ENCODE measurements around the gene LRP11.
"Not testable (repeated sequence)": the region's sequence is repeated elsewhere in the genome, so short reads cannot be mapped to it uniquely, and the experiment has no call there.

The LRP11 gene

DNA sequence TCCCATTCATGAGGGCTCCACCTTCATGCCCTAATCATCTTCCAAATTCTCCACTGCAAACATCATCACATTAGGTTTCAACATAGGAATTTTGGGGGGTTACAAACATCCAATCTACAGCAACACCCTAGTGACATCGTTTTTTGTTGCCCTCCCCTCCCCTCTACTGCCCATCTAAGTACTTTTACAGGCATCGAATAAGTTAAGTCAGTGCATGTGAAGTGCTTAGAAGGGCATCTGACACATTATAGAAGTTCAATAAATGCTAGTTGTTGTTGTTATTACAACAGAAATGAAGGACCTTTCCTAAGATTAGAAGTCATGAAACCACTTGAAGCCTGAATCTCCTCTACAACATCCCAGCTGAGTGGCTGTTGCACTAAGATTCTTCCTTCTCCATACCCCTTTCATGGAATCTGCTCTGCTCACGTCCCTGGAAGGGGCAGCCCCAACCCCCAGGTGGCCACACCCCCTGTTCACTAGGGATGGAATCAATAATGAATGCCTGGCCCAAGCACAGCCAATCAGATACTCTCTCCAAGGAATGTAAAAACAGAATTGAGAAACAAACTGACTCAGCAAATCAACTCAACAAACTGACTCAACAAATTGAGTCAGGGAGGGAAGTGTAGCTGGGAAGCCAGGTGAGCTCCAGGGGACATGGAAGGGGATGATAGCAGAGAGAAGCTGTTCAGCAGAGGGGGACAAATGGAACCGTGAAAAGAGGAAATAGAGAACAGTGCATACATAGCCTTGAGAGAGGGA, 3.9 kb upstream of the LRP11 start:
- DNase-seq: no peak

DNA sequence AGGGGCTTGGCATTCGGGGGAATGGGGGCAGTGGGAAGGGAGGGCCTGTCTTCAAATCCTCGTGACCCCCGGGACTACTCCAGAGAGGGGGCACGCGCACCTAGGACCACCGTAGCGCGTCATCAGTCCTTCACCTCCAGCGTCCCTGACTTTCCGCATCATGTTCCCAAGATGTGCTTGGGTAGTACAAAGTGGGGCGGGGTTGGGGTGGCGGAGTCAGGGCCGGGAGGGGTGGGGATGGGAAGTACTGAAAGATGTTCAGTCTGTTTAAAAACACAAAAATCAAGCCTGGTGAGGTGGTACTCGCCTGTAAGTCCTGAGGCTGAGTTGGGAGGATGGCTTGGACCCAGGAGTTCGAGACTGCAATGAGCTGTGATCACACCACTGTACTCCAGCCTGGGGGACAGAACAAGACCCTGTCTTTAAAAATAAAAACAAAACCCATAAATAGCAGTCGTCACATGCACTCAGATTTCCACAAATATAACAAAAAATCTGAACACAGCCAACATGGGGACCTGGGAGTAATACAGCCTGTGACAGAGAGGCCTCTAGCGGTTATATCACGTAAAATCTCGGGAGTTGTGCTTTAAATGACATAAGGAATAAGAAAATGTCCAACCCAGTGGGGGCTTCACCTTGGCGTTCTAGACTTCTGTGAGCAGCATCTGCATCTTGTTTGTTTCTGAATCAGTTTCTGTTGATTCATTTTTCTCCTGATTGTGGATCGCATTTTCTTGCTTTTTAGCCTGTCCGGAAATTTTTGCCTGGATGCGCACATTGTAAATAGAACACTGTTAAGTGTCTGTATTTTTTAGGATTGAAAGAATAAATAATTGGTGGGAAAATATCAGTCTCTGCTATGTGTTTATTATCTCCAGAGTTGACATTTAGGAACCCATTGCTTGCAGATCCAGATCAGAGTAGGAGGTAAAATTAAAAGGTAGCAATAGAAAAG, 698 bp upstream of the LRP11 start:
- DNase-seq: no peak

DNA sequence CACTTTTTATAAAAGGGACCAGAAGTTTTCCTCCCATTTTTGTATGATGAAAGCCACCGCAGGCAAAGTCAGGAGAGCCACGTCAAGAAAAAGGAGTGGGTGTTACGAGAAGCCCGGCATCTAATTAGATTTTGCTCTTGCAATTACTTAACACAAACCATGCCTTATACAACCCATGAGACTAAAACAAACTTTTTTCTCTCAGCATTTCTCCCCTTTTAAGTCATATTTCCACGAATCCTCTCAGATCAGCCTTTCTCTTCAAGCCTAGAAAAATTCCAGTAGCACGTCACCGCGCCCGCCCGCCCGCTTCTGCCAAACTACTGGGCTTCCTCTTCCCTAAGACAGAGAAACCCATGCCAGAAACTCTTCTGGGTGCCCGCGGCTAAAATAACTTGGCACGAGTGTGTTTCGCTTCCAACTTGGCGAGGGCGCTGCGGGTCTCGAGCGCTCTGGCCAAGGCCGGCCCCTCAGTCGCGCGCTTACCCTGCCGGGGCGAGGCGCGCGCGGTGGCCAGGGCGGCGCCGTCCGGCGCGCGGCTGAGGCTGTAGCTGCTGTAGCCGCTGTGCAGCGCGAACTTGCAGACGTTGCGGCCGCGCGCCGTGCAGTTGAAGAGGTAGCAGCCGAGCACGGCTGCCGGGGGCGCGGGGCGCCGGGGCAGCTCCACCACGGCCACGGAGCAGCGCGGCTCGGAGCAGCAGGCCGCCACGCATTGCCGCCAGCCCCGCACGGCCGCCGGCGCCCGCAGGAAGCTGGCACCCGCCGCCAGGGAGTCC, 1.0 kb downstream of the LRP11 start:
- no peak for DNase-seq

DNA sequence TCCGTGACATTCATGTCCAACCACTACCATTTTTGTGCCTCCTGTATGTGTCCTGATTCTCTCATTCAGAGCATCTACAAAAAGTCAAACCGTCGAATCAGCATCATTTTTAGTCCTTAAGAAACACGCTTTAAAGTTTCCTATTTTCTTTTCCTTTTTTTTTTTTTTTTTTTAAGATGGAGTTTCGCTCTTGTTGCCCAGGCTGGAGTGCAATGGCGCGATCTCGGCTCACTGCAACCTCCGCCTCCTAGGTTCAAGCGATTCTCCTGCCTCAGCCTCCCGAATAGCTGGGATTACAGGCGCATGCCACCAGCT, 1.8 kb downstream of the LRP11 start:
- not testable (repeated sequence) for DNase-seq

DNA sequence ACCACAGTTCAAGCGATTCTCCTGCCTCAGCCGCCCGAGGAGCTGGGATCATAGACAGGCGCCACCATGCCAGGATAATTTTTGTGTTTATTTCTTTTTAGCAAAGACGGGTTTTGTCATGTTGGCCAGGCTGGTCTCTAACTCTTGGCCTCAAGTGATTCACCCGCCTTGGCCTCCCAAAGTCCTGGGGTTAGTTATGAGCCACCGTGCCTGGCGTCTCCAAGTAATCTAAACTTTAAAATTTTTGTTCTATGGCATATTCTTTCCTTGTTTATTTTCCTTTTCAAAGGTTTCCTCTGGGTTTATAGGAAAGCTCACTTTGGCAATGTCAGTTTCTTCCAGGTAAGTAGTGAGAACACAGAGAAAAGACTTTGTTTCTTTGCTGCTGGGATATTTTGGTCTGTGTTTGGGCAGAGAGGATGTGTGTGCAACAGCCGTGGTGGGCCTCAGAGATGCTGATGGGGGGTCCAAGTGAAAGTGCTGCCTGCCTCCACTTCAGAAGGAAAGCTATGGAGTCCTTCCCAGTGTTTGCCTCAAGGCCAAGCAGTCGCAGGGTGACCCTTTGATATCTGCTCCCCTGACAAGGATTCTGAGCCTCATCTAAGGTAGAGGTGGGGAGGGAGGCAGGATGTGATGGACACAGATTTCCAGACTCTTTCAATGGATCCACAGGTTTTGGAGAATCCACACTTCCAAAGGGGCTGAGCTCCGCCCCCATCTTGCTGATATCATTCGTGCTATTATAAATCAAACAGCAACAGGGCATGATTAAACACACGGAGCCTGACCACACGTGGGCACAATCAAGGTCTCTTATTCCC, 2.3 kb downstream of the LRP11 start:
- DNase-seq: no peak

DNA sequence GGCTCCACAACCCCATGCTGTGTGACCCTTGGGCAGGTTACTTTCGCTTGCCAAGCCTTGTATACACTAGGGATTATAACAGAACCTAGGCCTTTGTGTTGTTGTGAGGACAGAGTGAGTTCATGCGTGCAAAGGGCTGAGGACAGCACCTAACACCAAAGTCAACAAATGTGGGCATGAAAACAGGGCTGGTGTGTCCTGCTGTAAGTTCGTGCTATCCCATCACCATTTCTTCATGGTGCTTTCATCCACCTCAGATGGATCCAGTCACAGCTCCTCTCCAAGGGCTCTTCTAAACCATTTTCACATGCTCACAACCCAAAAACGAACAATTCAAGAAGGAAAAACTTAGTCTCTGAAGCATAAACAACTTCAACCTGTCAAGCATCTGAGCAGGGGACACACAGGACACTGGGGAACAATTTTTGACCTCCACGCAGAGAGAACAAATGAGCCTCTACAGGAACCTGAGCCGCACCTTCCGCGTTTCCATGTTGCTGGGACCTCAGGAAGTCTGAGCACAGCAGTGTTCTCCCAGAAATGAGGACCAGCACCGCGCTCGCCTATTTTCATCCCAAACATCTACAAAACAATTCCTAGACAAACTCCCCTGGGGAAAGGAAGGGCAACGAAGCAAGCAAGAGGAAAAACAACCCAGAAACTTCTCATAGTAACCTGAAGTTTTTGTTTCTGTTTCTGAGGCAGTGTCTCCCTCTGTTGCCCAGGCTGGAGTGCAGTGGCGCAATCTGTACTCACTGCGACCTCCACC, 3.1 kb downstream of the LRP11 start:
- DNase-seq: no peak

DNA sequence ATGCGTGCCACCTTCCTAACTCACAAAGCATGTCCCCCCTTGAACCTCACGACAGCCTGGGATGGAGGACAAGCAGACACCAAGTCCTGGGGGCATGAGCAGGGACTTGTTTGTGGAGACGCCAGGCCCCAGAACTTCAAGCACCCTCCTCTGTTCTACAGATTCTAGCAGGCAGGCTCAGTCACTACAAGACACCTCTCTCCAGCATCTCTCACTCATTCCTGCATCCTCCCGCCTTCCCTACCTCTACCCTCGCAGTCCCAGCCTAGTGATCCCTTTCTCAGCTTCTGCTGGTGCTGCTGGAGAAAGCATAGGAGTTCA, 3.7 kb downstream of the LRP11 start:
- no peak for DNase-seq

DNA sequence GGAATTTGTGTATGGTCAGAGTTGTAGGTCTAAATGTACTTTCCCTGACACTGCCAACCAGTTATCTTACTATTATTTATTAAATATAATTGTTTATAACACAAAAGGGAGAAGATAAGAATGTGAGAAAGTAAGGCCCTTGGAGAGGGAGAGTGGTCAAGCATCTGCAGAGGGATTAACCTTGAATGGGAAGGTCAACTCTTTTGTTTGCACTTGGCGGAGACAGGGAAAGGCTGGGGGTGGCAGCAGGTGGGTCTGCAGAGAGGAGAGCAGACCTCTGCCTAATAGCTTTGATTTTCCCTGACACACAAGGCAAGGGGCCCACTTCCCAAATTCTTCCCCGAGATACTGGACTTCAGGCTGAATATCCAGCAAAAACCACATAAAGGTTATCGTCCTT, 4.2 kb downstream of the LRP11 start:
- DNase-seq: no peak

DNA sequence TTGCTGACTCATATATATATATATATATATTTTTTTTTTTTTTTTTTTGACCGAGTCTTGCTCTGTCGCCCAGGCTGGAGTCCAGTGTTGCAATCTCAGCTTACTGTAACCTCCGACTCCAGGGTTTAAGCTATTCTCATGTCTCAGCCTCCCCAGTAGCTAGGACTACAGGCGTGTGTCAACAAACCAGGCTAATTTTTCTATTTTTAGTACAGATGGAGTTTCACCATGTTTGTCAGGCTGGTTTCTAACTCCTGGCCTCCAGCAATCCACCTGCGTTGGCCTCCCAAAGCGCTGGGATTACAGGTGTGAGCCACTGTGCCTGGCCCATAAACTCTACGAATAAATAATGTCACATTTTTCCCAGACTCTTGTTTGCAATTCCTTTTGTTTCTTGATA, 4.8 kb downstream of the LRP11 start:
- DNase-seq: no peak

DNA sequence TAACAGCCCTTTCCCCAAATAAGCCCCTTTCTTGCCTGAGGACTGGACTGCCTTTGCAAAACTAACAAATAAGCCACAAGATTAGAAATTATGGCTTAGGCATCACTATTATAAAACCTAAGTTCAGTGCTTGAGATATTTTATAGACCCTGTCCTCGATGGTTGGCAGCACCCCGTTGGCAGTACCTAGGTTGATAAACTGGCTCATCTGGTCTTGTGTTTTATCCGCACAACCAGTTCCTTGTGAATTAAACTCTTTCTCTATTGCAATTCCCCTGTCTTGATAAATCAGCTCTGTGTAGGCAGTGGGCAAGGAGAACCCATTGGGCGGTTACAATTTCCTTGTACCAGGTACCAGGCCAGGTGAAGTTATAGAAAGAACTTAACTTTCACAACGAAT, 6.6 kb downstream of the LRP11 start:
- DNase-seq: no peak

DNA sequence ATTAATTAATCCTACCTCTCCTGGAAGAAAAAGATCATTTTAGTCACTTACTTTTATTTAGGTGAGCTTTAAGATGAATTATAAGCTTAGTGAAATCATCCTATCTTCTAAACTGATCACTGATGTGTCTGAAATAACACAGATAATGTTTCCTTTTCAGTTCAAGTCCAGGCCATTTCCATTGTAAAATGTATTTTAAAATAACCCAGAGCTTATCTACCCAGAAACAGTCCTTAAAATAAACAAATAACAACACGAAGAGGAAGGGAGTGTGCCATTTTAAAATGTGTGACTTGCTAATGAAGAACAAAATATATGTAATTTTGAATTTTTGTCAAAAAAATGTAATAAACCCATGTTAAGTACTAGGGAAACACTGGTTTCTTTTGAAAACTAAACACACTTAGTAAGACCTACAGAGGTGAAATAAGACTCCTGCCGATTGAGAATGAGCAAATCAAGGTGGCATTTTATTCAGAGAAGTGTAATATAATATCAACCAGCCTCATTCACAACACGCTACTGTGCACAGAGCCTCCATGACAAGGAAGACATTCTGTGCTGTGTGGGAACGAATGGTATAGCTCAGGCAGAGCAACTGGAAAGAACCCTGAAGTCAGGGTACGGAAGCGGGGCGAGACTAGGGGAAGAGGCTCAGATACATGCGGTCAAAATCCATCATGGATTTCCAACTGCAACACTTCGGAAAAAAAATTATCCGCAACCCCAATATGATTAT, 7.7 kb downstream of the LRP11 start:
- no peak for DNase-seq

DNA sequence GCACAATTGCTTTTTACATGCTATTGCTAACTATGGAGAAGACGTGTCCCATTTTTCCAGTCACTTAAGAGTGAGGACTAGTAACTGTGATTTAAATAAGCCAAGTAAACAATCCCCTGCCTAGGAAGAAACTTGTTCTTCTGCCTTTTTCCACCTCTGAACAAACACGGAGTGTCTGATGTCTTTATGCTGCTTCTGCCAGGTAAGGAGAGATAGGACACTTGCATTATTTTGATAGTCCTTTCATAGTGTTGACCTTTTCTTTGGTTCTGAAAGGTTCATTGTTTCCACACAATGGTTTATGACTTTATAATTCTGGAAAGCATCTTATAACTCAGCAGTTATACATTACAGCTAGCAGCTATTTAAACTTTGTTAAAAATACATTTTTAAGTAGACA, 8.4 kb downstream of the LRP11 start:
- no peak for DNase-seq

DNA sequence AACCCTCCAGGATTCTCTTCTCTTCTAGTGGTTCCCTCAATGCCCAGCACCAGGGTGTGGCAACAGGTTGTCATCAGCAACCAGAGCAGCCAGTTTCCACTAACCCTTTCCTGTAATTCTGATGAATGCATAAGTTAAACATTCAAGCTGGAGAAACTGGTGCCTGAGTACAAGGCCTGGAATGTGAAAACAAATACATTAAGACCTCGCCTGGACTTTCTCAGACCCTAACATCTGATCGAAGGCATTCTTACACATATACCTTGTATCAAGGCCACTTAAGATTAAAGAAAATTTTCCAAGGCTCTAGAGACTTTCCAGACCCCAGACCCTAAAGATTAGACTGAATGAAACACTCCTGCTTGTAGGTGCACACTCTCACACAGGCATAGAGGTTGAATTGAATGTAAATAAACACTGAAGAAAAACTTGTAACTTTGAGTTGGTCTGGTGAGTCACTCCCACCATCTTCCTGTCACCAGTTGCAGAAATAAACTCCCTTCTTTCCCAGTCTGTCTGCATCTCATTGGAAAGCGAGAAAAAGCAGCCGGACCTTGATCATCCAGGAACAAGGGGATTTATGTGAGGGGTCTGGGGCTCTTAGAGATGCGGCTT, 9.0 kb downstream of the LRP11 start:
- no peak for DNase-seq

DNA sequence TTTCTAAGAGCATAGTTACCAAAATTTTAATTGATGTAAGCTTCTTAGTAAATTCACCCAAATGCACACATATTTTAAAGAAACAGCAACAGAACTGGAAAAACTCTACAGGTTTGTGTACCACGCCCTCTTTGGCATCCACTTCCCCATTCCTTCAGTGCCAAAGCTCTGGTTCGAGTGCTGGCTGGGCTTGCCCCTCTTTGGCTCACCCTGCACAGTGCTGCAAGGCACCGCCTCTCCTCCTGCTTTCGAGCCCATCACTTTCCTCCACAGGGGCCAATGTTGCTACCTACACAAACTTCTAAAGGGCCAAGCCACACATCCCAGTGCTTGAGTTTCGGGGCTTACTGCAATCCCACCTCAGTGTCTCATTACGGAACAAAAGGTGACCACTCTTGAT, 9.6 kb downstream of the LRP11 start:
- no peak for DNase-seq

DNA sequence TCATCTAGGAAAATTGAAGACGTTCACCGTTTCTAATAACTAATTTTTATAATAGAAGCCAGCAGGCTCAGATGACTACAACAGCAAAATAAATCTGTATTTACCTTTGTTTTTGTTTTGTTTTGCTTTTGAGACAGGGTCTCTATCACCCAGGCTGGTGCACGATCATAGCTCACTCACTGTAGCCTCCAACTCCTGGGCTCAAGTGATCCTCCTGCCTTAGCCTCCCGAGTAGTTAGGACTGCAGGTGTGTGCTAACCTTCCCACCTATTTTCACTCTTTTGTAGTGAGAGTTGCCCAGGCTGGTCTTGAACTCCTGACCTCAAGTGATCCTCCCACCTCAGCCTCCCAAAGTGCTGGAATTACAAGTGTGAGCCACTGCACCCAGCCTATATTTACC, 10.1 kb downstream of the LRP11 start:
- not testable (repeated sequence) for DNase-seq

DNA sequence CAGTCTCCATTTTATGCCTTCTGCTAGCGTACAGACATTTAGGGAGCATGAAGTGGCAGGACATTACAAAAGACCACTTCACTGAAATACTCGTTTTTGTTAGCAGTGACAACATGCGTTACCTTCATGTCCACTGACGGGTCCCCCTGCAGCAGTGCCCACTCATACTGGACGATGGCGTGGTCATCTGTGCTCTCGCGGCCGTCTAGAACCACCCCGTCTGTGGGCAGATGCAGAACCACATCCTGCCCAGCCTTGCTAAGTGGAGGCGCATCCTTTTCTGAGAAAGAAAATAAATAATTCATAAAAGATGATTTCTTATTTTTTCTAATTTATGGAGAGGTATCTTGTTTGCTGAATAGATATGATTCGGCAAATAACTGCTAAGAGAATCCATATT, 11.3 kb downstream of the LRP11 start:
- DNase-seq: no peak

DNA sequence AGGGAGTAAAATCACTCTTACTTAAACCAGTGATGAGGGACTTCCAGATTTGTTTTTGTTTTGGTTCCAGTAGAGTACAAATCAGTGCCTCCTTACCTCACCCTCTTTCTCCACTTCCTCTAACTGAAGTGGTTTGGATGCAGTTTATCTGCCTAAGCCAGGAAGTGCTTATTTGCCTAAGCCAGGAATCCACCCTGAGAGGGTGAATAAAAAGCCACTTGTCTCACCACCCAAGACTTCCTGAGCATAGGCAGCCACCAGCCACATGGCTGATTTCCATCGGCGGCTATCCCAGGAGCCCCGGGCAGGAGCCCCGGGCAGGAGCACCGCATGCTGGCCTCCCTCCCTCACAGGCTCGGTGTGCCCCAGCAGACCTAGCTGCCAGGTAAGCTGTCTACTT, 12.0 kb downstream of the LRP11 start:
- DNase-seq: no peak

DNA sequence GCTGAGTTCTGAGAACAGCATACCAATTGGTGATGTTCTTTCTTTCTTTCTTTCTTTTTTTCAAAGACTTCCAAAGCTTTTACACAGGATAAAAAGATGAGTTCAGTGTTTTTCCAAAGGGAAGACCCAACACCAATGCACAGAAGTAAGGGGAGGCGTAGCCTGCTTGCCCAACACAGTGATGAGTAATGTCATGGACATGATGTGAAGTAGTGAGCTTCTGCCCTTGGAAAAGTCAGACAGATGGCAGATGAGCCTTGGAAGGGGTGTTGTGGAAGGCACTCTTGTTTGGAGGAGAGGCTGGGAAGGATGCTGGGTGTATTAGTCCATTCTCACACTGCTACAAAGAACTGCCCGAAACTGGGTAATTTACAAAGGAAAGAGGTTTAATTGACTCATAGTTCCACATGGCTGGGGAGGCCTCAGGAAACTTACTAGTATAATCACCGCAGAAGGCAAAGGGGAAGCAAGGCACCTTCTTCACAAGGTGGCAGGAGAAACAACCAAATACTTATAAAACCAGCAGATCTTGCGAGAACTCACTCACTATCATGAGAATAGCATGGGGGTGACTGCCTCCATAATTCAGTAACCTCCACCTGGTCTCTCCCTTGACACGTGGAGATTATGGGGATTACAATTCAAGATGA, 12.6 kb downstream of the LRP11 start:
- no peak for DNase-seq

DNA sequence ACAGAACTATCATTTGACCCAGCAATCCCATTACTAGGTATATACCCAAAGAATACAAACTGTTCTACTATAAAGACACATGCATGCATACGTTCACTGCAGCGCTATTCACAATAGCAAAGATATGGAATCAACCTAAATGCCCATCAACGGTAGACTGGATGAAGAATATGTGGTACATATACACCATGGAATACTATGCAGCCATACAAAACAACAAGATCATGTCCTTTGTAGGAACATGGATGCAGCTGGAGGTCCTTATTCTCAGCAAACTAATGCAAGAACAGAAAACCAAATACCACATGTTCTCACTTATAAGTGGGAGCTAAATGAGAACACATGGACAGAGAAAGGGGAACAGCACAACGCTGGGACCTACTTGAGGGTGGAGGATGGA, 15.8 kb downstream of the LRP11 start:
- DNase-seq: not testable (repeated sequence)

DNA sequence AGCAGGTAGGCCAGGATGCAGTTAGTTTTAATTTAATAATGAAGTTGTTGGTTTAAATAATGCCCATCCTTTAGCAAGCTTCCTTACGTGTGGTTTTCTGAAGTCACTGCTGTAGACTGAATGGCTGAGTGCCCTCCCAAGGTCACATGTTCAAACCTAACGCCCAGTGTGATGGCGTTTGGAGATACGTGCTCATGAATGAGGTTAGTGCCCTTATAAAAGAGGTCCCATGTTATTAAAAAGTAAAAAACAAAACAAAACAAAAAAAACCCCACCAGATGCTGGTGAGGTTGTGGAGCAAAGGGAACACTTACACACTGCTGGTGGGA, 16.3 kb downstream of the LRP11 start:
- DNase-seq: no peak

DNA sequence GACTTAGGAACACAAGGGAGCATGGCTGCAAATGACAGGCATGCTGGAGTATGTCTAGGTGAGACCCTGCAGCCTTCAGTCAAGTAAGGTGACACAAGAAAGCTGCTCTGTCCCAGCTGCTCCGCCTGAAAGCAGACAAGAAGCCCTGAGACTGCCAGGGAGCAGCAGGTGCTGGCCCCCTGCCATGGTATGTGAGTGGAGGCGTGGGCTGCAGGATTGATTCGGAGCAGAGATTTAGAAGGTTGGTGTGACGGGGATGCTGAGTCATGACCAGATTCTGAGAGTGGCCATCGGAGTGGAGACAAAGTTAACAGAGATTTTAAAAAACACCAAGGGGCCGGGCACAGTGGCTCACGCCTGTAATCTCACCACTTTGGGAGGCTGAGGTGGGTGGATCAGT, 17.8 kb downstream of the LRP11 start:
- no peak for DNase-seq

Measured in activated CD4-positive, CD25-positive, alpha-beta regulatory T cell (primary cell).